PC-9 (cell line): Measurements from ENCODE around the gene RPE.

Experiments used
- EZH2 ChIP-seq: fragments of 200-600 bp; sonication (generic); IDR thresholded peaks from 2 replicates; pipeline ENCODE4 v1.8.0; 2017; ENCODE audit warnings: antibody characterized with exemption, low read depth
- TF ChIP-seq, protein P1 (sequence below): fragments of 200-600 bp; sonication (generic); conservative IDR thresholded peaks from 2 replicates; pipeline ENCODE4 v1.6.1; 2017; ENCODE audit warnings: mixed run types, antibody characterized with exemption, mild to moderate bottlenecking, moderate library complexity

GRCh38 chr2:209986415-209986814 lies 16.0 kb upstream of the RPE start:
- TF ChIP-seq, protein P1, sequence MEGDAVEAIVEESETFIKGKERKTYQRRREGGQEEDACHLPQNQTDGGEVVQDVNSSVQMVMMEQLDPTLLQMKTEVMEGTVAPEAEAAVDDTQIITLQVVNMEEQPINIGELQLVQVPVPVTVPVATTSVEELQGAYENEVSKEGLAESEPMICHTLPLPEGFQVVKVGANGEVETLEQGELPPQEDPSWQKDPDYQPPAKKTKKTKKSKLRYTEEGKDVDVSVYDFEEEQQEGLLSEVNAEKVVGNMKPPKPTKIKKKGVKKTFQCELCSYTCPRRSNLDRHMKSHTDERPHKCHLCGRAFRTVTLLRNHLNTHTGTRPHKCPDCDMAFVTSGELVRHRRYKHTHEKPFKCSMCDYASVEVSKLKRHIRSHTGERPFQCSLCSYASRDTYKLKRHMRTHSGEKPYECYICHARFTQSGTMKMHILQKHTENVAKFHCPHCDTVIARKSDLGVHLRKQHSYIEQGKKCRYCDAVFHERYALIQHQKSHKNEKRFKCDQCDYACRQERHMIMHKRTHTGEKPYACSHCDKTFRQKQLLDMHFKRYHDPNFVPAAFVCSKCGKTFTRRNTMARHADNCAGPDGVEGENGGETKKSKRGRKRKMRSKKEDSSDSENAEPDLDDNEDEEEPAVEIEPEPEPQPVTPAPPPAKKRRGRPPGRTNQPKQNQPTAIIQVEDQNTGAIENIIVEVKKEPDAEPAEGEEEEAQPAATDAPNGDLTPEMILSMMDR: no peak
- no peak for TF ChIP-seq EZH2
